Renal cortical epithelial cell (primary cell): ENCODE data around the gene ERBB2. TPM values are rescaled to one million over a fixed set of nuclear protein-coding genes. Genes with fewer than 3 reads are reported as not detected.
A peak's percentile ranks its signal among the peaks of the same experiment; 100 is the strongest.
"Not testable (repeated sequence)": the region's sequence is repeated elsewhere in the genome, so short reads cannot be mapped to it uniquely, and the experiment has no call there.

Experiments used
- DNase-seq: peaks from one replicate; pipeline ENCODE4 v3.0.0-alpha.2; 2011; ENCODE audit warnings: low read depth
- total RNA-seq: library from RNA; depleted of rRNA; stranded (reverse); fragments of >200 nt; gene quantifications from 2 replicates; pipeline ENCODE4 v1.2.3, GENCODE V29; 2014

The ERBB2 gene
- total RNA-seq, 1 donor from 2014 or later, result 121 TPM

- DNase-seq, result no peak
These were observed 4.0 kb downstream of the ERBB2 start for GRCh38 chr17:39703913-39704312.

- DNase-seq, result no peak
These were observed 5.1 kb downstream of the ERBB2 start for GRCh38 chr17:39704821-39705551.

- peak; percentile 70 for DNase-seq
These were observed 6.0 kb downstream of the ERBB2 start for GRCh38 chr17:39705786-39706348.

- no peak for DNase-seq
These were observed 6.5 kb downstream of the ERBB2 start for GRCh38 chr17:39706383-39706782.

GRCh38 chr17:39706921-39707337 is 7.1 kb downstream of the ERBB2 start:
- no peak for DNase-seq

- DNase-seq, result no peak
These were observed 9.6 kb downstream of the ERBB2 start for GRCh38 chr17:39709319-39709997.

DNA sequence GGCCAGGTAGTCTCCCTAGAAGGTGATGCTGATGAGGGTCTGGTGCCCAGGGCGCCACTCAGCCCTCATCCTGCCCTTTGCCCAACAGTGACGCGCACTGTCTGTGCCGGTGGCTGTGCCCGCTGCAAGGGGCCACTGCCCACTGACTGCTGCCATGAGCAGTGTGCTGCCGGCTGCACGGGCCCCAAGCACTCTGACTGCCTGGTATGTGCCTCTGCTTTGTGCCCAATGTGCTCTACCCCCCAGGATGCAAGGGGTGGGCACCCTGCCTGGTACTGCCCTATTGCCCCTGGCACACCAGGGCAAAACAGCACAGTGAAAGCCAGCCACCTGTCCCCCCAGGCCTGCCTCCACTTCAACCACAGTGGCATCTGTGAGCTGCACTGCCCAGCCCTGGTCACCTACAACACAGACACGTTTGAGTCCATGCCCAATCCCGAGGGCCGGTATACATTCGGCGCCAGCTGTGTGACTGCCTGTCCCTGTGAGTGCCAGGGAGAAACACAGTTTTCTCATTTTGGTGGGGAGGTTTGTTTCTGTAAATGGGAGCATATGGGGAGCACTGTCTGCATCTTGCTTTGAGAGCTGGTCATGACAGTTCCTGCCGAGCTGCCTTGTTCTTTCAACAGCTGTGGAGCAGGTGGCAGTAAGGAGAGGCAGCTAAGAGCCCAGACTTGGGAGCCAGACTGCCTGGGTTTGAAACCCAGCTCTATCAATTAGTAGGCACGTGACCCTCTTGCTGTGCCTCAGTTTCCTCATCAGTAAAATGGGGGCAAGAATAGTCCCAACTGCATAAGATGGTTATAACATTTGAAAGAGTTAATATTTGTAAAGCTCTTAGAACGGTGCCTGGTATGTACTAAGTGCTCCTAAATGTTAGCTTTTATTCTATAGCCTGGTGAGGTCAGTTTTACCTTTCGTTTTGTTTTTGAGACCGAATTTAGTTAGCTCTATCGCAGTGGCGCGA is 10.4 kb downstream of the ERBB2 start:
- no peak for DNase-seq

DNA sequence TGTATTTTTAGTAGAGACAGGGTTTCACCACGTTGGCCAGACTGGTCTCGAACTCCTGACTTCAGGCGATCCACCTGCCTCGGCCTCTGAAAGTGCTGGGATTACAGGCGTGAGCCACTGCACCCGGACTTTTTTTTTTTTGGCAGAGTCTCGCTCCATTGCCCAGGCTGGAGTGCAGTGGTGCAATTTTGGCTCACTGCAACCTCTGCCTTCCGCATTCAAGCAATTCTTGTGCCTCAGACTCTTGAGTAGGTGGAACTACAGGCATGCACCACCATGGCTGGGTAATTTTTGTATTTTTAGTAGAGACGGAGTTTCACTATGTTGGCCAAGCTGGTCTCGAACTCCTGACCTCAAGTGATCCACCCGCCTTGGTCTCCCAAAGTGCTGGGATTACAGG is 11.2 kb downstream of the ERBB2 start:
- DNase-seq, result not testable (repeated sequence)

DNA sequence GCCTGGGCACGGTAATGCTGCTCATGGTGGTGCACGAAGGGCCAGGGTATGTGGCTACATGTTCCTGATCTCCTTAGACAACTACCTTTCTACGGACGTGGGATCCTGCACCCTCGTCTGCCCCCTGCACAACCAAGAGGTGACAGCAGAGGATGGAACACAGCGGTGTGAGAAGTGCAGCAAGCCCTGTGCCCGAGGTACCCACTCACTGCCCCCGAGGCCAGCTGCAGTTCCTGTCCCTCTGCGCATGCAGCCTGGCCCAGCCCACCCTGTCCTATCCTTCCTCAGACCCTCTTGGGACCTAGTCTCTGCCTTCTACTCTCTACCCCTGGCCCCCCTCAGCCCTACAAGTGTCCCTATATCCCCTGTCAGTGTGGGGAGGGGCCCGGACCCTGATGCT is 12.0 kb downstream of the ERBB2 start:
- no peak for DNase-seq

DNA sequence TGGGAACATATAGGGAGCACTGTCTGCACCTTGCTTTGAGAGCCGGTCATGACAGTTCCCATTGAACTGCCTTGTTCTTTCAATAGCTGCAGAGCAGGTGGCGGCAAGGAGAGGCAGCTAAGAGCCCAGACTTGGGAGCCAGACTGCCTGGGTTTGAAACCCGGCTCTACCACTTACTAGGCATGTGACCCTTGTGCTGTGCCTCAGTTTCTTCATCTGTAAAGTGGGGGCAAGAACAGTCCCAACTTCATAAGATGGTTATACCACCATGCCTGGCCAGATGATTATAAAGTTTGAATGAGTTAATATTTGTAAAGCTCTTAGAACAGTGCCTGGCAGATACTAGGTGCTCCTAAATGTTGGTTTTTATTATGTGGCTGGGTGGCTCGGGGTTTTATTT is 14.4 kb downstream of the ERBB2 start:
- DNase-seq, result no peak

- no peak for DNase-seq
These were observed 15.7 kb downstream of the ERBB2 start for GRCh38 chr17:39715375-39716072.

DNA sequence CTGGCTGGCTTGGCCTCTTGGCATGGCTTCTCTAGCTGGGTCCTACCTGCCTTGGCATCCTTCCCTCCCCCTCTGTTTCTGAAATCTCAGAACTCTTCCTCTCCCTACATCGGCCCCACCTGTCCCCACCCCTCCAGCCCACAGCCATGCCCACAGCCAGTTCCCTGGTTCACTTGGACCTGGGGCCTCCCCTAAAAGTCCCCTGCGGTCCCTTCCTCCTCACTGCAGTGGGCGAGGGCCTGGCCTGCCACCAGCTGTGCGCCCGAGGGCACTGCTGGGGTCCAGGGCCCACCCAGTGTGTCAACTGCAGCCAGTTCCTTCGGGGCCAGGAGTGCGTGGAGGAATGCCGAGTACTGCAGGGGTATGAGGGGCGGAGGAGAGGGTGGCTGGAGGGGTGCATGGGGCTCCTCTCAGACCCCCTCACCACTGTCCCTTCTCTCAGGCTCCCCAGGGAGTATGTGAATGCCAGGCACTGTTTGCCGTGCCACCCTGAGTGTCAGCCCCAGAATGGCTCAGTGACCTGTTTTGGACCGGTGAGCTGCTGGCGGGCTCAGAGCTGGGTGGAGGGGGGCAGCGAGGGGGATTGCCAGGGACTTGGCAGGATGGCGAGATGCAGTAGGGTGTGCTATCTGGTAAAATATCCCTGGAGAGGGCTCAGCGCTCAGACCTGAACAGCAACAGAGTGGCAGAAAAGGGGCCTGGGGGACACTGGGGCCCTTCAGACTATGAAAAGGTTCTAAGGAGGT is 16.4 kb downstream of the ERBB2 start:
- DNase-seq, result no peak

- DNase-seq, result no peak
These were observed 17.1 kb downstream of the ERBB2 start for GRCh38 chr17:39716879-39717536.

DNA sequence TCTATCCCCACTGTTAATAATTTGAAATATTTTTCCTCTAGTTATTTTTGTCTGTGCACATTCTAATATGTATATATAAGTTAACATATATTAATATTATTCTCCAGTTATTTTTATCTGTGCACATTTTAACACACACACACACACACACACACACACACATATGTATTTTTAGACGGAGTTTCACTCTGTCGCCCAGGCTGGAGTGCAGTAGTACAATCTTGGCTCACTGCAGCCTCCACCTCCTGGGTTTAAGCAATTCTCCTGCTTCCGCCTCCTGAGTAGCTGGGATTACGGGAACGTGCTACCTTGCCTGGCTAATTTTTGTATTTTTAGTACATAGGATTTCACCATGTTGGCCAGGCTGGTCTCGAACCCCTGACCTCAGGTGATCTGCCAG is 17.8 kb downstream of the ERBB2 start:
- no peak for DNase-seq

GRCh38 chr17:39719563-39720355 is 19.9 kb downstream of the ERBB2 start:
- no peak for DNase-seq

DNA sequence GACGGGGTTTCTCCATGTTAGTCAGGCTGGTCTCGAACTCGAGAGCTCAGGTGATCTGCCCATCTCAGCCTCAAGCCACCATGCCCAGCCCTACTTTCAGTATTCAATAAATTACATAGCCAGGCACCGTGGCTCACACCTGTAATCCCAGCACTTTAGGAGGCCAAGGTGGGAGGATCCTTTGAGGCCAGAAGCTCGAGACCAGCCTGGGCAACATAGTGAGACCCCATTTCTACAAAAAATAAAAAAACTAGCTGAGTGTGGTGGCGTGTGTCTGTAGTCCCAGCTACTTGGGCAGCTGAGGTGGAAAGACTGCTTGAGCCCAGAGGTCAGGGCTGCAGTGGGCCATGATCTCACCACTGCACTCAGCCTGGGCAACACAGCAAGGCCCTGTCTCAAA is 22.2 kb downstream of the ERBB2 start:
- no peak for DNase-seq

DNA sequence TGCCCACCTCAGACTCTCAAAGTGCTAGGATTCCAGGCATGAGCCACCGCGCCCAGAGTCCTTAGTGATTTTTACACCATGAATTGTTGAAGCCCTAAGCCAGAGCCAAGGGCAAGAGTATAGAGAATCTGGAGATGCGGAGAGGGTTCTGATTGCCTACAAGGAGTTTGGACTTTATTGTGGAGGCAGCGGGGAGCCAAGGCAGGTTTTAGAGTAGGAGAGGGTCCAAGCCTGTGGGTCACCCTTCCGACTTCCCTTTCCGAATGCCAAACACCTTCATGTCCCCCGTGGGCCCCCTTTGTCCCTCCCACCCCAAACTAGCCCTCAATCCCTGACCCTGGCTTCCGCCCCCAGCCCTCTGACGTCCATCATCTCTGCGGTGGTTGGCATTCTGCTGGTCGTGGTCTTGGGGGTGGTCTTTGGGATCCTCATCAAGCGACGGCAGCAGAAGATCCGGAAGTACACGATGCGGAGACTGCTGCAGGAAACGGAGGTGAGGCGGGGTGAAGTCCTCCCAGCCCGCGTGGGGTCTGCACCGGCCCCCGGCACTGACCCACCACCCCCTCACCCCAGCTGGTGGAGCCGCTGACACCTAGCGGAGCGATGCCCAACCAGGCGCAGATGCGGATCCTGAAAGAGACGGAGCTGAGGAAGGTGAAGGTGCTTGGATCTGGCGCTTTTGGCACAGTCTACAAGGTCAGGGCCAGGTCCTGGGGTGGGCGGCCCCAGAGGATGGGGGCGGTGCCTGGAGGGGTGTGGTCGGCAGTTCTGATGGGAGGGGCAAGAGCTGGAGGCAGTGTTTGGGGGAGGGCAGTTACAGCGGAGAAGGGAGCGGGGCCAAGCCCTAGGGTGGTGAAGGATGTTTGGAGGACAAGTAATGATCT is 23.3 kb downstream of the ERBB2 start:
- no peak for DNase-seq

- no peak for DNase-seq
These were observed 24.9 kb downstream of the ERBB2 start for GRCh38 chr17:39724731-39725130.
